Measurements from ENCODE around the gene DPYSL4.

DPYSL4 gene

GRCh38 chr10:132166216-132166950 lies 20.4 kb upstream of the DPYSL4 start:
- TF ChIP-seq CTCF (IDR thresholded peaks at IDR 0.05; ENCODE audit: low read depth, low read length), result no peak
- no peak overlapping the region for H3K4me3 ChIP-seq (ENCODE audit: low read depth, low read length)

GRCh38 chr10:132167041-132167674 lies 19.6 kb upstream of the DPYSL4 start:
- H3K4me3 ChIP-seq (ENCODE audit: low read depth, low read length), result no peak overlapping the region
- no peak for TF ChIP-seq CTCF (IDR thresholded peaks at IDR 0.05; ENCODE audit: low read depth, low read length)

GRCh38 chr10:132167976-132168375 lies 18.8 kb upstream of the DPYSL4 start:
- no peak for TF ChIP-seq CTCF (IDR thresholded peaks at IDR 0.05; ENCODE audit: low read depth, low read length)
- no peak overlapping the region for H3K4me3 ChIP-seq (ENCODE audit: low read depth, low read length)

- no peak for TF ChIP-seq CTCF (IDR thresholded peaks at IDR 0.05; ENCODE audit: low read depth, low read length)
- no peak overlapping the region for H3K4me3 ChIP-seq (ENCODE audit: low read depth, low read length)
These were observed 18.1 kb upstream of the DPYSL4 start for GRCh38 chr10:132168571-132169030.

- no peak overlapping the region for H3K4me3 ChIP-seq (ENCODE audit: low read depth, low read length)
- no peak for TF ChIP-seq CTCF (IDR thresholded peaks at IDR 0.05; ENCODE audit: low read depth, low read length)
These were observed 17.6 kb upstream of the DPYSL4 start for GRCh38 chr10:132169031-132169765.

GRCh38 chr10:132169766-132170560 lies 16.8 kb upstream of the DPYSL4 start:
- no peak overlapping the region for H3K4me3 ChIP-seq (ENCODE audit: low read depth, low read length)

More at GRCh38 chr10:132169766-132170560, 16.8 kb upstream of the DPYSL4 start:
- TF ChIP-seq CTCF (IDR thresholded peaks at IDR 0.05; ENCODE audit: low read depth, low read length), result no peak

All from WI38 (cell line).